Stimulated activated CD4-positive, alpha-beta T cell treated with anti-CD3 and anti-CD28 coated beads, Interleukin-12 subunit alpha, Interleukin-12 subunit beta, amount 100 ng/mL, for 48 hours (primary cell): ENCODE data around the gene AIRE.
"Not testable (repeated sequence)": the region's sequence is repeated elsewhere in the genome, so short reads cannot be mapped to it uniquely, and the experiment has no call there.

Experiments
- DNase-seq, 3 donors: peaks; one replicate each; pipeline ENCODE4 v3.0.0-alpha.2; 2020; ENCODE audit warnings: low read depth in 2 of 3, low spot score in 1 of 3

Gene AIRE

GRCh38 chr21:44285138-44285992 lies at the start of gene AIRE:
AIRE (plus strand) TSS chr21:44285876; CDS start chr21:44286007, 131 bp downstream.
- DNase-seq = no peak

GRCh38 chr21:44240353-44240752 lies 45.3 kb upstream of the AIRE start:
- not testable (repeated sequence) for DNase-seq

GRCh38 chr21:44240842-44241241 lies 44.8 kb upstream of the AIRE start, which contains the start of gene ICOSLG:
ICOSLG (minus strand) TSS chr21:44240943; CDS start chr21:44240817, 126 bp downstream.
- DNase-seq = not testable (repeated sequence)

GRCh38 chr21:44241281-44241680 lies 44.4 kb upstream of the AIRE start:
- DNase-seq = not testable (repeated sequence)

GRCh38 chr21:44243980-44244379 lies 41.7 kb upstream of the AIRE start:
- not testable (repeated sequence) for DNase-seq

GRCh38 chr21:44247904-44248303 lies 37.8 kb upstream of the AIRE start:
- not testable (repeated sequence) for DNase-seq

GRCh38 chr21:44249204-44250037 lies 36.3 kb upstream of the AIRE start:
- DNase-seq = not testable (repeated sequence)

GRCh38 chr21:44253832-44254710 lies 31.6 kb upstream of the AIRE start:
- DNase-seq = no peak

- no peak for DNase-seq
Measured at GRCh38 chr21:44255511-44255981, 30.1 kb upstream of the AIRE start.

- no peak for DNase-seq
Measured at GRCh38 chr21:44258056-44258725, 27.5 kb upstream of the AIRE start.

- no peak for DNase-seq
Measured at GRCh38 chr21:44259082-44259705, 26.5 kb upstream of the AIRE start.

GRCh38 chr21:44260066-44260465 lies 25.6 kb upstream of the AIRE start:
- no peak for DNase-seq

GRCh38 chr21:44260791-44261631 lies 24.7 kb upstream of the AIRE start:
- no peak for DNase-seq

- no peak for DNase-seq
Measured at GRCh38 chr21:44261675-44262295, 23.9 kb upstream of the AIRE start, which contains the start of gene DNMT3L. DNMT3L (minus strand) TSS chr21:44261897; CDS start chr21:44261259, 638 bp downstream.

GRCh38 chr21:44262338-44263056 lies 23.2 kb upstream of the AIRE start:
- DNase-seq = no peak

GRCh38 chr21:44263221-44263760 lies 22.4 kb upstream of the AIRE start:
- DNase-seq = no peak

- DNase-seq = no peak
Measured at GRCh38 chr21:44263768-44264167, 21.9 kb upstream of the AIRE start.
